CD4-positive, alpha-beta T cell treated with Interleukin-6 at 100 ng/mL for 8 hours (primary cell): ENCODE measurements around the gene ZNF467.
A peak's percentile ranks its signal among the peaks of the same experiment; 100 is the strongest.

Experiments used
- DNase-seq: peaks from one replicate; pipeline ENCODE4 v3.0.0-alpha.2; 2020; ENCODE audit warnings: mixed read lengths, low spot score

Gene ZNF467

DNA sequence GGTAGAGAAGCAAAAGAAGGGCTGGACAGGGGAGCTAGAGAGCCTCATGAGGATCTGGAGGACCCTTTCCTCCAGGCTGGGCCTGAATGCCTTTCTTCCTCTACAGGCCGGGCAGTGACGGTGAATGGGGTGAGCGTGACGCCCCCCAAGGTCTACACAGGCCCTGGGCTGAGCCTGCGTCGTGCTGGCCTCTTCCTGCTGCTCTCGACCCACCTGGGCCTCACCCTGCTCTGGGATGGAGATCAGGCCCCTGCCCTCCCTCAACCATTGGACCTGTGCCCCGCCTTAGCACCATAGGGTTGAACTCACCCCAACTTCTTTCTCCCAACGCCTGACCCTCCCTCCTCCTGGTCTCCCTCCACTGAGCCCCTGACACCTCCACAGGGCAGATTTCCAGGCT lies 12.6 kb upstream of the ZNF467 start:
- no peak for DNase-seq

DNA sequence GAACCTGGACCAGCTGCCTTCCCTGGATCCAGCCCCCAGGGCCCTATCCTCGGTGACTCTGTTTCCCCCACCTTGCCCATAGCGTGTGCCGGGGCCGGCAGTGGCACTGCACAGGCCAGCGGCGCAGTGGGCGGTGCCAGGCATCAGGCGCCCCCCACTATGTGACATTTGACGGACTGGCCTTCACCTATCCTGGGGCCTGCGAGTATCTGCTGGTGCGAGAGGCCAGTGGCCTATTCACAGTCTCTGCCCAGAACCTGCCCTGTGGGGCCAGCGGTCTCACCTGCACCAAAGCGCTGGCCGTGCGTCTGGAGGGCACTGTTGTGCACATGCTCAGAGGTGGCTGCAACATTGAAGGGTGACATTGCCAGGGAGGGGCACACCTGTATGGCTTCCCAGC lies 12.0 kb upstream of the ZNF467 start:
- no peak for DNase-seq

DNA sequence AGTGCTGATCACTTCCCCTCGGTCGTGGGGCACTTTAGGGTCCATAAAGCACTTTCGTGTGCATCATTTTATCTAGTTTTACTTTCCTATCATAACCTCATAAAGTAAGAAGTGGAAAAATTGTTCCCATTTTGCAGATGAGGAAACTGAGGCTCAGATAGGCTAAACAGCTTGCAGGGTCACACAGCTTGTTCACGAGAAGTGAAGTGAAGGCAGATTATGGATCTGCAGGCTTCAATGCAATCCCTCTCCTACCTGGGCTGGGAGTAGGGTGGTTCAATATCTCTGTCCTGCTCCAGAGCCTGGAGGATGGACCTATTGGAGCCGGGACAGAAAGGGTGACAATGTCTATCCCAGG lies 10.8 kb upstream of the ZNF467 start:
- DNase-seq: no peak

DNA sequence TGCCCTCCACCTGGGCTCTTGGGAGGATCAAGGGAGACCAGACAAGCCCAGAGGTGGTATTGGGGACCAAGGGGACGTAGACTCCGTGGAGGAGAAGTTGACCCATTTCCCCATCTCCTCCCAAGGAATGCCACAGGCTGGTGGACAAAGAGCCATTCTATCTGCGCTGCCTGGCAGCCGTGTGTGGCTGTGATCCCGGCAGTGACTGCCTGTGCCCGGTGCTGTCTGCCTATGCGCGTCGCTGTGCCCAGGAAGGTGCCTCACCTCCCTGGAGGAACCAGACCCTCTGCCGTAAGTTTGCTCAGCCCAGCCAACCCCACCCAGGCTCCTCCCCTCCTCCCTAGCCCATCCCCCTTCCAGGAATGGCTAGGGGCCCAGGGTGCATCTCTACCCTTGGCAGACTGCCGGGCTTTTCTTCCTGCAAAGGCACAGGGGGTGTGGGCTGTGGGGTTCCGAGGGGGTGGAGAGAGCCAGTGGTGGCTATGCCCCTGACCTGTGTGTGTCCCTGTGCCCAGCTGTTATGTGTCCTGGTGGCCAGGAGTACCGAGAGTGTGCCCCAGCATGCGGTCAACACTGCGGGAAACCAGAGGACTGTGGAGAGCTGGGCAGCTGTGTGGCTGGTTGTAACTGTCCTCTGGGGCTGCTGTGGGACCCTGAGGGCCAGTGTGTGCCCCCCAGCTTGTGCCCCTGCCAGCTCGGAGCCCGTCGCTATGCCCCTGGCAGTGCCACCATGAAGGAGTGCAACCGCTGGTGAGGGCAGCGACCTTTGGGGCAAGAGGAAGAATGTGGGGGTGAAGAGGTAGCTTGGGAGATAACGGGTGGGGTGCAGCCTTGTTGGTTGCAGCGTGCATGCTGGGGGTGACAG lies 10.2 kb upstream of the ZNF467 start:
- no peak for DNase-seq

DNA sequence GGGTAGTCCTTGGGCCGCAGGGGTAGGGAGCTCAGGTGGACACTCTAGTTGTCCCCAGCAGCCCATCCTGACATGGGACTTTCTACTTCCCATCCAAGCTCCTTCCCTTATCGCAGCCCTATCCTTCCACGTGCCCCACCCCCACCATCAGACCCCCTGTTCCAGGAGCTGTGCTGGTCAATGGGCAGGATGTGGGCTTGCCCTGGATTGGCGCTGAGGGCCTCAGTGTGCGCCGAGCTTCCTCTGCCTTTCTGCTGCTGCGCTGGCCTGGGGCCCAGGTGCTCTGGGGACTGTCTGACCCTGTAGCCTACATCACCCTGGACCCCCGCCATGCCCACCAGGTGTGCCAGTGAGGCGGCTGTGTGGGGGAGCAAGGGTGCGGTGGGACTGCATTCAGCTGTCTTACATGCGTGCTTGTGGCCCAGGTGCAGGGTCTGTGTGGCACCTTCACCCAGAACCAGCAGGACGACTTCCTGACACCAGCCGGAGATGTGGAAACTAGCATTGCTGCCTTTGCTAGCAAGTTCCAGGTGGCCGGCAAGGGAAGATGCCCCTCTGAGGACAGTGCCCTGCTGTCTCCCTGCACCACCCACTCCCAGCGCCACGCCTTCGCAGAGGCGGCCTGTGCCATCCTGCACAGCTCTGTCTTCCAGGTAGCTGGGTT lies 9.4 kb upstream of the ZNF467 start:
- no peak for DNase-seq

DNA sequence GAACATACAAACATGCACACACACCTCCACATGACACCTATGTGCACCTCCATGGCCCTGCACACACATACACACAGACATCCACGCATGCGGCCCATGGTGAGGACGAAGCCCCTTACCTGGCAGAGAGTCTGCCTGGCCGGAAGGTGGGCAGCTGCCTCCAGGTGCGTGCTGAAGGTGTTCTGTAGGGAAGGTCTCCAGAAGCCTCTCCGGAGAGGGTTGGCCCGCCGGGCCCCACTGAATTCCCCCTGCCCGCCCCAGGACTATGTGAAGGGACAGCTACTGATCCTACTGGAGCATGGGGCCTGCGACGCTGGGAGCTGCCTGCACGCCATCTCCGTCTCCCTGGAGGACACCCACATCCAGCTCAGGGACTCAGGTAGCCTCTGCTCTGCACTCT lies 8.5 kb upstream of the ZNF467 start:
- no peak for DNase-seq

DNA sequence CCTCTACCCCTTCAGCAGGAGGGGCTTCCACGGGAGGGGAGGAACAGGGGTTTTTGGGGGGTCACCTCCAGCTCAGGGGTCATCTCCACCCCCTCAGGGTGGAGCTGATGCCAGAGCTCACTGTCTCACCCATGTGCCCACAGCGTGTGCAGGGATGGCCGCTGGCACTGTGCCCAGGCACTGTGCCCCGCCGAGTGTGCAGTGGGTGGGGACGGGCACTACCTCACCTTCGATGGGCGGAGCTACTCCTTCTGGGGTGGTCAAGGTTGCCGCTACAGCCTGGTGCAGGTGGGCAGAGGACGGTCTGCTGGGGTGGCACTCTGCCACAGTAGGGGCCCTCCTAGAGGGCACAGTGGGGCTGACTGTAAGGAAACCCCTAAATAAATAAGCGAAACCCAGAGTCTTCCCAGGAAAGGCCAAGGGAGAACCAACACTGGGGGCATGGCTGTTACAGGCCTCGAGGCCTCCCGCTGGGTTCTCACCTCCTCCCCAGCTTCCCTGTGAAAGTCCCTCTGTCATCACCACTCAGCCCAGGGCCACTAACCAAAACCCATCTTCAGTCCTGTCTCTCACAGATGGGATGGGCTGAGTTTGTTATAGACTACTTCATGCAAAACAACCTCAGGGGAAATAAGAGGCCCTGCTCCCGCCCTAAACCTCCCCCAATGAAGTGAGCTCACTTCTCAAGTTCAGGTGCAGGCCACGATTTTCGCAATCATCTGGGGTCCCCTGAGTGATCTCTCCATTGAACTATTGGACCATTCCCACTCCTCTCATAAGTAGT lies 7.4 kb upstream of the ZNF467 start:
- no peak for DNase-seq

DNA sequence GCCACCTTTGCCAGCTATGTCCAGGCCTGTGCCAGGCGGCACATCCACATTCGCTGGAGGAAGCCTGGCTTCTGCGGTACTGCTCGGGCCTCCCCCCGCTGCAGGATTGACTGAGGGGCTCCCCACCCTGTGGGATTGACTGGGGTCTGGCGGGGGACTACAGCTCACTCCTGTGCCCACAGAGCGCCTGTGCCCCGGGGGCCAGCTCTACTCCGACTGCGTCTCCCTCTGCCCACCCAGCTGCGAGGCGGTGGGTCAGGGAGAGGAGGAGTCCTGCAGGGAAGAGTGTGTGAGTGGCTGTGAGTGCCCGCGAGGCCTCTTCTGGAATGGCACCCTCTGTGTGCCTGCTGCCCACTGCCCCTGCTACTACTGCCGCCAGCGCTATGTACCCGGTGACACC lies 6.7 kb upstream of the ZNF467 start:
- no peak for DNase-seq

DNA sequence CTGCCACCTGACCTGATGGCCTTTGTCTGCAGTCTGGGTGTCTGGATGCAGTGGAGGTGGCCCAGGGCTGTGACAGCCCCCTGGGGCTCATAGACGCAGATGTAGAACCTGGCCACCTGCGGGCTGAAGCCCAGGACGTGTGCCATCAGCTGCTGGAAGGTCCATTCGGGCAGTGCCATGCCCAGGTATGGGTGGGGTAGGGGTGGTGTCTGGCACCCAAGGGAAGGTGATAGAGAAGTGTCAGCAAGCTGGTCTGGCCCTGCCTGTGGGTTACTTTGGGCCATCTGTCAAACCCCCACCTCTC lies 6.1 kb upstream of the ZNF467 start:
- no peak for DNase-seq

DNA sequence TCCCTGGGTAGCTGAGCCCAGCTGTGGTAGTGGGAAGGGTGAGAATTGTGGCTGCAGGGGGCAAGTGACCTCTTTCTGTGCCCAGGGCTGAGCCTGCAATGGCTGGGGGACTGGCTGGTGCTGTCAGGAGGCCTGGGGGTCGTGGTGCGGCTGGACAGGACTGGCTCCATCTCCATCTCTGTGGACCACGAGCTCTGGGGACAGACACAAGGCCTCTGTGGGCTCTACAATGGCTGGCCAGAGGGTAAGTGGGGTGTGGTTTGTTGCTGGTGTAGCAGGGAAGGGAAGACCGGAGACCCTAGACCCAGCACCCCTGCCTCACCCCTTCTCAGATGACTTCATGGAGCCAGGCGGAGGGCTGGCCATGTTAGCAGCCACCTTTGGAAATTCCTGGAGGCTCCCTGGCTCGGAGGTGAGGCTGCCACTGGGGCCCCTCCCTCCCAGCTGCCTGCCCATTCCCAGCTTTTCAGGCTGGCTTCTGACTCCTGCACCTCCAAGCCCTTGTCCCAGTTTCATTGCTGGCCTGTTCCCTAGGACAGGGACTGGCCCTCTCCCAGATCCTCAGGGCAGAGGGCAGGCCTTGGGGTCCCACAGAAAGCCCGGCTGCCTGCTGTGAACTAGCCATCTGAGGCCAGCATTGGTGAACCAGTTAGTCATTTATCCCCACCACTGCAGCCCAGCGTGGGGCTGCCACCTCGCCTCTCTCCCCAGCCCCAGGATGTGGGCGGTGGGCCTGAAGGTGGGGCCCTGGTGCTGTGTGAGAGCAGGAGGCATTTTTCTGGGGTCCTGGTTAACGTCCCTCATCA lies 5.5 kb upstream of the ZNF467 start:
- DNase-seq: no peak

DNA sequence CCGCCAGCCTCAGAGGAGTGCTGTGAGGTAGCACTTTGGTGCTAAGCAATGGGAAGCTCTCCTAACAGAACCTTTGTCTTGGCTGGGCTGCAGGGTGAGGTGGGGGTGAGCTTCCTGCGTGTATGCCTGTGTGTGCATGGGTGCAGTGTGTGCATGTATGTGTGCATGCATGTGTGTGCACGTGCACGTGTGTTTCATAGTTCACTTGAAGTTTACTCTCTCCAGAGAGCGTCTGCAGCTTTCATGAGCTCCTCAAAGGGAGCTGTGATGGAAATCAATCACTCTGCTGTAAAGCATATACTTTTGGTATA lies 4.9 kb upstream of the ZNF467 start:
- DNase-seq: no peak

DNA sequence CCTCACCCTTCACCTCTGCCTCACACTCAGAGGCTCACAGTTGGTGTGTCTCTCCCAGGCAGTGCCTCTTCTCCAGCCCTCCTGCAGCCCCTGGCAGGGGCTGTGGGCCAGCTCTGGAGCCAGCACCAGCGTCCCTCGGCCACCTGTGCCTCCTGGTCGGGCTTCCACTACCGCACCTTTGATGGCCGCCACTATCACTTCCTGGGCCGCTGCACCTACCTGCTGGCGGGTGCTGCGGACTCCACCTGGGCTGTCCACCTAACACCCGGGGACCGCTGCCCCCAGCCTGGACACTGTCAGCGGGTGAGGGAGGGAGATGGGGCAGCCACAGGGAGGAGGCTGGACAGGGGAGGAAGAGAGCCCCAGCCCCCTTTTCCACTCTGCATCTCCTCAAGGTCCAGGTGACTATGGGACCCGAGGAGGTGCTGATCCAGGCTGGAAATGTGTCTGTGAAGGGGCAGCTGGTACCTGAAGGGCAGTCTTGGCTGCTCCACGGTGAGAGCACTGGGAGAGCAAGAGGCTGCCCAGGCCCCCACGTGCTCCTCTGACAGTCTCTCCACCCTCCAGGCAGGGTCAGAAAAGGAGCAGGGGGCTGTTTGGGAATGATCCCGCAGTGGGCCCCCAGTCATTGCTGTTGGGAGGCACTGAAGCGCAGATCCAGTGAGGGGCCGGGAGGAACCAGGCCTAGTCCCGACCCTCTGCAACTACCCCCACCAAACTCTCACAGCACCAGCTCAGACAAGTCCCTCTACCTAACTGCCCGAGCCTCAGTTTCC lies 4.4 kb upstream of the ZNF467 start:
- no peak for DNase-seq

DNA sequence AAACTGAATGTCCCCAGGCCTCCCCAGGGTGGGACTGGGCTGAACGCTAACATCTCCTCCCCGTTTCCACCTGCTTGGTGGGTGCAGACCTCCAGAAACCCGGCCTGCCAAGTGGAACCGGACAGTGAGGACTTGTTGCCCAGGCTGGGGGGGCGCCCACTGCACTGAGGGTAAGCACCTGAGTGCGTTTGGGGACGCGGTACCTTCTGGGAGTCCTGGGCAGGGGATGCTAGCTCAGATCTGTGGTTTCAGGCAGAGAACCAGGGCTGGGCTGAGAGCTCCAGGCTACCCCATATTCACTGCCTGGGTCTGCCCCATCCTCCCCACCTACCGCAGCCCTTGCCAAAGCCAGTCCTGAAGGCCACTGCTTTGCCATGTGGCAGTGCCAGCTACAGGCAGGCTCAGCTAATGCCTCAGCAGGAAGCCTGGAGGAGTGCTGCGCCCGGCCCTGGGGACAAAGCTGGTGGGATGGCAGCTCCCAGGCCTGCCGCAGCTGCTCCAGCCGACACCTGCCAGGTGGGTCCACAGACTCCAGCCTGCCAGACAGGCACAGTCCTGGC lies 3.5 kb upstream of the ZNF467 start:
- no peak for DNase-seq

DNA sequence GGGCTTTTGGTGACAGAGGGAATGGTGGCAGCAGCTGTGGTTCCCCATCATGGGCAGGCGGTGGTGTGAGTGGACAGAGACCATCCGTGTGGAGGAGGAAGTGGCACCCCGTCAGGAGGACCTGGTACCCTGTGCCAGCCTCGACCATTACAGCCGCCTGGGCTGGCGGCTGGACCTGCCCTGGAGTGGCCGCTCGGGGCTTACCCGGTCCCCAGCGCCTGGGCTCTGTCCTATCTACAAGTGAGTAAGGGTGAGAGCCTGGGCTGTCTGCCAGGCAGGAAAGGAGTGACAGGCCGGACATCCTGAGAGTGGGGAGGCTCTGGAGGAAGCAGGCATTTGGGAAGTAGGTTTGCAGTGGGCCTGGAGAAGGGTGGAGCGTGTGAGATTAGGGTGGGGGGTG lies 2.9 kb upstream of the ZNF467 start:
- DNase-seq: no peak

DNA sequence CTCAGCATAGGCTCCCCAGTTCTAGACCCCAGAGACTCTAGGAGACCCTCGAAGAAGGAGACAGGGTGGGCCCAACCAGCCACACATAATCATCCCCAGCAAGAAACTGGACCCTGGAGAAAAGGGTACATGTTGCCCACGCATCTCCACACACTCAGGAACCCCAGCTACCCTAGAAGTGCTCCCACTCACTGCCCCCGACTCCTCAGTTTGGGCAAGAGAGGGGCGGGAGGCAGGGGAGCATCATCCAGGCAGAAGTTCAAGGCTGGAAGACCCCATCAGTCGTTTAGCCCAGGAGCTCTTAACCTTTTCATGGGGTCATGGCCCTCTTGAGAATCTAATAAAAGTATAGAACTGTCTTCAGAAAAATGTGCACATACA lies 1.8 kb upstream of the ZNF467 start:
- no peak for DNase-seq

DNA sequence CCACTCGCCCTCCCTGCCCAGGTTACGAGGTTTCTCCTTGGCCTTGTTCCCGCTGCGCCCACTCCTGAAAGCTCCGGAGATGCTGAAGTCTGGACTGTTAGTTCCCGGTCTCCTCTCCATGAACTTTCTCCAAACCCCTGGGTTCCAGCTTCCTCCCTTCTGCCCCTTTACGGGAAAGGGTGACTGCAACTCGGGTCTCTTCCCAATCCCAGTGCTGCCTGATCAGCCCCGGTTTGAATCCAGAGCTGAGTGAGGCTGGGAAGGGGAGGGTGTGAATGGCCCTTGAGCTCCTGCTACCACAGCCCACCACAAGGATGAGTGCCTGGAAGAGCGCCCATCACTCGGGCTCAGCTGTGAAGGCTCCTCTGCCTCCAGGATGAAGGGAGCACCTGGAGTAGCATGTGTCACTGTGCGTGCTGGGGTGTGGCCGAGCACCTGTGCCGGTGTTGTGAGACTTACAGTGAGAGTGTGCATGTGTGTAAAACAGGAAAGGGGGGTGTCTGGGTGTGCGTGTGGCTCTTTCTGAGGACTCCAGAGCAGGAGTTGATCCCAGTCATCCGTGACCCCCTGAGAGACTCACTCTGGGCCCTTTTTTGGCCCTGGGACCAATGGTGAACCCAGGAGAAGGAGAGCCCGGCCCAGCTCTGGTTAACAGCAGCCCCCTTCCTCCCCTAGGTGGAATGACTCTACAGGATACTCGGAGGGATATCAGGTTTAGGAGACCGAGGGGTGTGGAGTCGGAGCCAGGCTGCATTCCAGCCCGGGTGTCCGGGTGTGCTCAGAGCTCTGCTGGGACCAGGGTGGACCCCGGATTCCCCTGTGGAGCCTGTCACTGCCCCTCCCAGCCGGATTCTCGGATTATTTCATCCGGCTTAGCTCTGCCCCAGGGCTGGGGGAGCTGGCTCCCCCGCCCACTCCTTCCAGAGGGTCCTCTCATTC lies 1.1 kb upstream of the ZNF467 start:
- DNase-seq: no peak

DNA sequence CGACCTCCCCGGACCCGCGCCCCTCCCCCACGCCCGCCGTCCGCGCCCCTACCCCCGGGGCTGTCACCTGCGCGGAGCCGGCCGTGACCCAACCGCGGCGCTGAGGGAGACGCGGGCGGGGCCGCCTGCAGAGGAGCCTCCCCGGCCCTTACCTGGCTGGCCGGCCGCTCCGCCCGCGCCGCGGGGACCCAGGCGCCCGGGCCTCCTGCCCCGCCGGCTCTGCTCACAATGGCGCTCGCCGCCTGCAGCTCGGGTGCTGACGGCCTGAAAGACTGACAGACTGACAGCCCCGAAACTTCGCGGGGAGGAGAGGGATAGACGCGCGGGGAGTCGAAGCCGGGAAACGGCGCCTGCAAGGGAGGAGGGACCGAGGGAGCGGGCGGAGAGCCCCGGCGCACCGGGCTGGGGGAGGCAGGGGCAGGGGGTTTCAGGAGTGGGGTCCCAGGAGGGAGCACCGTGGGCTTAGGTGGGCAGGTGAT lies 393 bp downstream of the ZNF467 start:
- DNase-seq: no peak

DNA sequence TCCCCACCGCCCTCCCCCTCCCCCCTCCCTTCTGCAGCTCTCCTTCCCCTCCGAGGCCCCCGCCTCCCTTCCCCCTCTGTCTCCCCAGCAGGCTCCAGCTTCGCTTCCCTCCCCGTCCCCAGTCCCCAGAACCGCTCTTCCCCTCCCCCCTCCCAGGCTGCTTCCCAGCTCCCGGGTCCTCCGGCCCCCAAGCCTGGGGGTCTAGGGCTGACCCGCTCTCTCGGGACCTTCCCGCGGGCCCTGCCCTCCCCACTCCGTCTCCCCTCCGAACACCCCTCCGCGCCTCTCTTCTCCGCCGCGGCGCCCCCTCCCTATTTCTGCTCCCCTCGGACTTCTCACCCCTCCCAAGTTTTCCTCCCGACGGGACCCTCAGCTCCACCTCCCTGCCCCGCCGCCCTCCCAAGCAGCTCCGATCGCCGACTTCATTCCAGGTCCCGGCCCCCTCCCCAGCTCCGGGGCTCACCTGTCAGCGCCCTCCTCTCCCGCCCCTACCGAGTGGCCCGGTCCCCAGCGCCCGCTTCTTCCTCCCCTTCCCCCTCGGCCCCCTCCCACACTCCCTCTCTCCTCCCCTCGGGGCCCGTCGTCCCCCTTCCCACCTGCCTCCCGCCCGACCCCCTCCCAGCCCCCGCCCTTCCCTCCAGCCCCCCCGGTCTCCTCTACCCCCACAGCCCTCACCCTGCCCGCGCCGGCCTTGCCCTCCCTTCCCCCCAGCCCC lies 990 bp downstream of the ZNF467 start:
- no peak for DNase-seq

DNA sequence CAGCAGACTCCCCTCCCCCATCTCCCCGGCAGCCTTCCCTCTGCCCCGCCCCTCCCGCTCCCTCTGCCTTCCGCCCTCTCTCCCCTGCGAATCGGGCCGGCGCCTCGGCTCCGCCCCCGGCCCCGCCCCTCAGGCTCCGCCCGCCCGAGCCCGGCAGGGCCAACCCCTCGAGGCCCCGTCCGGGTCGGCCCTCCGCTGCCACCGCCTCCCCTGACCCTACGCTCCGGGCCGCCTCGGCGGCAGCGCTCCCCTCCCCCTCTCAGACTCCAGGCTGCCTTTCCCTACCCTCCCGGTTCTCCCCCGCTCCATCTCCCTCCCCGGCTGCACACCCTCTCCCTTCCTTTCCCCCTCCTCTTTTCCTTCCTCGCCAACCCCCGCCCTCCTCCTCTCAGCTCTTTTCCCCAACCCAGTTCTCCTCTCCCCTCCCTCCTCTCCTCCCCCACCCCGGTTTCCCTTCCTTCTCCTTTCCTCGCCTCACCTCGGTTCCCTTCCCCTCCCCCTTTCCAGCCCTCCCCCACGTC lies 1.6 kb downstream of the ZNF467 start:
- peak; percentile 88 for DNase-seq
